ENCODE results near the gene PATZ1.

Gene PATZ1

DNA sequence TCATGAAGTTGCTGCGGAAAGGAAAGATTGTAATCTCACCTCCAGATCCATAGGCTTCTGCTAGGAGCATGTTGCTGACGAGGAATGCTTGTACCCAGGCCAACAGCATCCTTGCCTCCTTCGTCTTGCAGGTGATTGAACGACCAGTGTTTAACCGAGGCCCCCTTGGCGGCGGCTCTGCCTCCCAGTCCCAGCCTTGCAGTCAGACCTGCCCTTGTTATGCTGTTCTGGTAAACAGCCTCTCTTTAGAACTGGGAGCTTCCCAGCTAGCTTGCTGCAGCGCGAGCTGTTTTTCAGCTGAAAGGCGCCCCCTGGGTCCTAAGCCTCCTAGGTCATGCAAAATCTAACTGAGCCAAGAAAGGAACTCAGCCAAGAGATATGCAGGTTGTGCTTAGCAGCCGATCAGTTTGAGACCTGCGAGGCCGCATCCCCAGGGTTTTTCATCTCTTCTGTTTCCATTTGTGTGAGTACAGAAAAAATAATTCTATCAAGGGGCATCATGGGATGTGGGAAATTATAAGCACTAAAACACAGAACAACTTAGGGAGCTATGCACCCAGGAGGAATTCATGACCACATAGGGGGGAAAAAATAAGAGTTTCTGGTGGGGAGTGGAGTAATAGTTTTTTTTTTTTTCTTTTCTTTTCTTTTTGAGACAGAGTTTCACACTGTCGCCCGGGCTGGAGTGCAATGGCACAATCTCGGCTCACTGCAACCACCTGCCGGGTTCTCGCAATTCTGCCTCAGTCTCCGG is 53.7 kb downstream of the PATZ1 start, which contains the start of gene PIK3IP1 (continued):
- TF ChIP-seq, protein P1, sequence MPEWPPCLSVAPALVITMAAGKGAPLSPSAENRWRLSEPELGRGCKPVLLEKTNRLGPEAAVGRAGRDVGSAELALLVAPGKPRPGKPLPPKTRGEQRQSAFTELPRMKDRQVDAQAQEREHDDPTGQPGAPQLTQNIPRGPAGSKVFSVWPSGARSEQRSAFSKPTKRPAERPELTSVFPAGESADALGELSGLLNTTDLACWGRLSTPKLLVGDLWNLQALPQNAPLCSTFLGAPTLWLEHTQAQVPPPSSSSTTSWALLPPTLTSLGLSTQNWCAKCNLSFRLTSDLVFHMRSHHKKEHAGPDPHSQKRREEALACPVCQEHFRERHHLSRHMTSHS (tag by site-specific recombination; IDR thresholded peaks at IDR 0.05), result no peak
- no peak for TF ChIP-seq ZNF354C (tag by site-specific recombination; IDR thresholded peaks at IDR 0.05; ENCODE audit: borderline replicate concordance, low read depth)
- no peak for TF ChIP-seq BCL11B (tag by site-specific recombination; IDR thresholded peaks at IDR 0.05; ENCODE audit: low read depth)
- TF ChIP-seq, protein P2, sequence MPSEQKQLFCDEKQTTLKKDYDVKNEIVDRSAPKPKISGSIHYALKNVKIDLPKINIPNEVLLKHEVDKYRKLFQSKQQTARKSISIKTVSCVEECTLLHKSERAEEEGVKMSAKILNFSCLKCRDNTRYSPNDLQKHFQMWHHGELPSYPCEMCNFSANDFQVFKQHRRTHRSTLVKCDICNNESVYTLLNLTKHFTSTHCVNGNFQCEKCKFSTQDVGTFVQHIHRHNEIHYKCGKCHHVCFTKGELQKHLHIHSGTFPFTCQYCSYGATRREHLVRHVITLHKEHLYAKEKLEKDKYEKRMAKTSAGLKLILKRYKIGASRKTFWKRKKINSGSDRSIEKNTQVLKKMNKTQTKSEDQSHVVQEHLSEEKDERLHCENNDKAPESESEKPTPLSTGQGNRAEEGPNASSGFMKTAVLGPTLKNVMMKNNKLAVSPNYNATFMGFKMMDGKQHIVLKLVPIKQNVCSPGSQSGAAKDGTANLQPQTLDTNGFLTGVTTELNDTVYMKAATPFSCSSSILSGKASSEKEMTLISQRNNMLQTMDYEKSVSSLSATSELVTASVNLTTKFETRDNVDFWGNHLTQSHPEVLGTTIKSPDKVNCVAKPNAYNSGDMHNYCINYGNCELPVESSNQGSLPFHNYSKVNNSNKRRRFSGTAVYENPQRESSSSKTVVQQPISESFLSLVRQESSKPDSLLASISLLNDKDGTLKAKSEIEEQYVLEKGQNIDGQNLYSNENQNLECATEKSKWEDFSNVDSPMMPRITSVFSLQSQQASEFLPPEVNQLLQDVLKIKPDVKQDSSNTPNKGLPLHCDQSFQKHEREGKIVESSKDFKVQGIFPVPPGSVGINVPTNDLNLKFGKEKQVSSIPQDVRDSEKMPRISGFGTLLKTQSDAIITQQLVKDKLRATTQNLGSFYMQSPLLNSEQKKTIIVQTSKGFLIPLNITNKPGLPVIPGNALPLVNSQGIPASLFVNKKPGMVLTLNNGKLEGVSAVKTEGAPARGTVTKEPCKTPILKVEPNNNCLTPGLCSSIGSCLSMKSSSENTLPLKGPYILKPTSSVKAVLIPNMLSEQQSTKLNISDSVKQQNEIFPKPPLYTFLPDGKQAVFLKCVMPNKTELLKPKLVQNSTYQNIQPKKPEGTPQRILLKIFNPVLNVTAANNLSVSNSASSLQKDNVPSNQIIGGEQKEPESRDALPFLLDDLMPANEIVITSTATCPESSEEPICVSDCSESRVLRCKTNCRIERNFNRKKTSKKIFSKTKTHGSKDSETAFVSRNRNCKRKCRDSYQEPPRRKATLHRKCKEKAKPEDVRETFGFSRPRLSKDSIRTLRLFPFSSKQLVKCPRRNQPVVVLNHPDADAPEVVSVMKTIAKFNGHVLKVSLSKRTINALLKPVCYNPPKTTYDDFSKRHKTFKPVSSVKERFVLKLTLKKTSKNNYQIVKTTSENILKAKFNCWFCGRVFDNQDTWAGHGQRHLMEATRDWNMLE (tag by site-specific recombination; conservative IDR thresholded peaks at IDR 0.05; ENCODE audit: low read depth), result no peak
- TF ChIP-seq ZNF366 (tag by site-specific recombination; conservative IDR thresholded peaks at IDR 0.05), result no peak
- TF ChIP-seq SALL2 (tag by site-specific recombination; IDR thresholded peaks at IDR 0.05; ENCODE audit: borderline replicate concordance), result no peak
- peak; percentile 82 for TF ChIP-seq ZBTB20 (tag by site-specific recombination; IDR thresholded peaks at IDR 0.05)
- TF ChIP-seq ZNF274 (IDR thresholded peaks at IDR 0.05; ENCODE audit: low read length), result no peak
- TF ChIP-seq ZNF274 (tag by site-specific recombination; IDR thresholded peaks at IDR 0.05; ENCODE audit: borderline replicate concordance), result no peak
- TF ChIP-seq ZNF837 (tag by site-specific recombination; IDR thresholded peaks at IDR 0.05), result no peak
- TF ChIP-seq ZNF214 (tag by site-specific recombination; IDR thresholded peaks at IDR 0.05; ENCODE audit: borderline replicate concordance), result no peak
- TF ChIP-seq ZNF114 (tag by site-specific recombination; IDR thresholded peaks at IDR 0.05), result no peak
- TF ChIP-seq, protein P3, sequence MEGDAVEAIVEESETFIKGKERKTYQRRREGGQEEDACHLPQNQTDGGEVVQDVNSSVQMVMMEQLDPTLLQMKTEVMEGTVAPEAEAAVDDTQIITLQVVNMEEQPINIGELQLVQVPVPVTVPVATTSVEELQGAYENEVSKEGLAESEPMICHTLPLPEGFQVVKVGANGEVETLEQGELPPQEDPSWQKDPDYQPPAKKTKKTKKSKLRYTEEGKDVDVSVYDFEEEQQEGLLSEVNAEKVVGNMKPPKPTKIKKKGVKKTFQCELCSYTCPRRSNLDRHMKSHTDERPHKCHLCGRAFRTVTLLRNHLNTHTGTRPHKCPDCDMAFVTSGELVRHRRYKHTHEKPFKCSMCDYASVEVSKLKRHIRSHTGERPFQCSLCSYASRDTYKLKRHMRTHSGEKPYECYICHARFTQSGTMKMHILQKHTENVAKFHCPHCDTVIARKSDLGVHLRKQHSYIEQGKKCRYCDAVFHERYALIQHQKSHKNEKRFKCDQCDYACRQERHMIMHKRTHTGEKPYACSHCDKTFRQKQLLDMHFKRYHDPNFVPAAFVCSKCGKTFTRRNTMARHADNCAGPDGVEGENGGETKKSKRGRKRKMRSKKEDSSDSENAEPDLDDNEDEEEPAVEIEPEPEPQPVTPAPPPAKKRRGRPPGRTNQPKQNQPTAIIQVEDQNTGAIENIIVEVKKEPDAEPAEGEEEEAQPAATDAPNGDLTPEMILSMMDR (tag by site-specific recombination; IDR thresholded peaks at IDR 0.05), result peak; percentile 75
- TF ChIP-seq, protein P4, sequence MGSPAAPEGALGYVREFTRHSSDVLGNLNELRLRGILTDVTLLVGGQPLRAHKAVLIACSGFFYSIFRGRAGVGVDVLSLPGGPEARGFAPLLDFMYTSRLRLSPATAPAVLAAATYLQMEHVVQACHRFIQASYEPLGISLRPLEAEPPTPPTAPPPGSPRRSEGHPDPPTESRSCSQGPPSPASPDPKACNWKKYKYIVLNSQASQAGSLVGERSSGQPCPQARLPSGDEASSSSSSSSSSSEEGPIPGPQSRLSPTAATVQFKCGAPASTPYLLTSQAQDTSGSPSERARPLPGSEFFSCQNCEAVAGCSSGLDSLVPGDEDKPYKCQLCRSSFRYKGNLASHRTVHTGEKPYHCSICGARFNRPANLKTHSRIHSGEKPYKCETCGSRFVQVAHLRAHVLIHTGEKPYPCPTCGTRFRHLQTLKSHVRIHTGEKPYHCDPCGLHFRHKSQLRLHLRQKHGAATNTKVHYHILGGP (tag by site-specific recombination; IDR thresholded peaks at IDR 0.05), result no peak
- no peak for TF ChIP-seq WT1 (tag by site-specific recombination; IDR thresholded peaks at IDR 0.05)
- no peak for TF ChIP-seq ZNF571 (tag by site-specific recombination; IDR thresholded peaks at IDR 0.05)
- TF ChIP-seq, protein P5, sequence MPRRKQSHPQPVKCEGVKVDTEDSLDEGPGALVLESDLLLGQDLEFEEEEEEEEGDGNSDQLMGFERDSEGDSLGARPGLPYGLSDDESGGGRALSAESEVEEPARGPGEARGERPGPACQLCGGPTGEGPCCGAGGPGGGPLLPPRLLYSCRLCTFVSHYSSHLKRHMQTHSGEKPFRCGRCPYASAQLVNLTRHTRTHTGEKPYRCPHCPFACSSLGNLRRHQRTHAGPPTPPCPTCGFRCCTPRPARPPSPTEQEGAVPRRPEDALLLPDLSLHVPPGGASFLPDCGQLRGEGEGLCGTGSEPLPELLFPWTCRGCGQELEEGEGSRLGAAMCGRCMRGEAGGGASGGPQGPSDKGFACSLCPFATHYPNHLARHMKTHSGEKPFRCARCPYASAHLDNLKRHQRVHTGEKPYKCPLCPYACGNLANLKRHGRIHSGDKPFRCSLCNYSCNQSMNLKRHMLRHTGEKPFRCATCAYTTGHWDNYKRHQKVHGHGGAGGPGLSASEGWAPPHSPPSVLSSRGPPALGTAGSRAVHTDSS (tag by site-specific recombination; IDR thresholded peaks at IDR 0.05), result no peak
- TF ChIP-seq ZNF146 (tag by site-specific recombination; IDR thresholded peaks at IDR 0.05), result no peak
- TF ChIP-seq, protein P6, sequence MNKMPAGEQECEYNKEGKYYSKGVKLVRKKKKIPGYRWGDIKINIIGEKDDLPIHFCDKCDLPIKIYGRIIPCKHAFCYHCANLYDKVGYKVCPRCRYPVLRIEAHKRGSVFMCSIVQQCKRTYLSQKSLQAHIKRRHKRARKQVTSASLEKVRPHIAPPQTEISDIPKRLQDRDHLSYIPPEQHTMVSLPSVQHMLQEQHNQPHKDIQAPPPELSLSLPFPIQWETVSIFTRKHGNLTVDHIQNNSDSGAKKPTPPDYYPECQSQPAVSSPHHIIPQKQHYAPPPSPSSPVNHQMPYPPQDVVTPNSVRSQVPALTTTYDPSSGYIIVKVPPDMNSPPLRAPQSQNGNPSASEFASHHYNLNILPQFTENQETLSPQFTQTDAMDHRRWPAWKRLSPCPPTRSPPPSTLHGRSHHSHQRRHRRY (tag by site-specific recombination; IDR thresholded peaks at IDR 0.05), result no peak
- TF ChIP-seq ZBTB1 (tag by site-specific recombination; IDR thresholded peaks at IDR 0.05), result no peak
- TF ChIP-seq ZNF792 (tag by site-specific recombination; IDR thresholded peaks at IDR 0.05), result no peak
- TF ChIP-seq ZNF423 (tag by site-specific recombination; IDR thresholded peaks at IDR 0.05), result no peak
- no peak for TF ChIP-seq ZNF624 (tag by site-specific recombination; IDR thresholded peaks at IDR 0.05)
- TF ChIP-seq MZF1 (tag by site-specific recombination; IDR thresholded peaks at IDR 0.05; ENCODE audit: borderline replicate concordance), result no peak
- TF ChIP-seq, protein P7, sequence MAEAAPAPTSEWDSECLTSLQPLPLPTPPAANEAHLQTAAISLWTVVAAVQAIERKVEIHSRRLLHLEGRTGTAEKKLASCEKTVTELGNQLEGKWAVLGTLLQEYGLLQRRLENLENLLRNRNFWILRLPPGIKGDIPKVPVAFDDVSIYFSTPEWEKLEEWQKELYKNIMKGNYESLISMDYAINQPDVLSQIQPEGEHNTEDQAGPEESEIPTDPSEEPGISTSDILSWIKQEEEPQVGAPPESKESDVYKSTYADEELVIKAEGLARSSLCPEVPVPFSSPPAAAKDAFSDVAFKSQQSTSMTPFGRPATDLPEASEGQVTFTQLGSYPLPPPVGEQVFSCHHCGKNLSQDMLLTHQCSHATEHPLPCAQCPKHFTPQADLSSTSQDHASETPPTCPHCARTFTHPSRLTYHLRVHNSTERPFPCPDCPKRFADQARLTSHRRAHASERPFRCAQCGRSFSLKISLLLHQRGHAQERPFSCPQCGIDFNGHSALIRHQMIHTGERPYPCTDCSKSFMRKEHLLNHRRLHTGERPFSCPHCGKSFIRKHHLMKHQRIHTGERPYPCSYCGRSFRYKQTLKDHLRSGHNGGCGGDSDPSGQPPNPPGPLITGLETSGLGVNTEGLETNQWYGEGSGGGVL (tag by site-specific recombination; IDR thresholded peaks at IDR 0.05), result no peak
- TF ChIP-seq GLIS1 (tag by site-specific recombination; IDR thresholded peaks at IDR 0.05), result peak; percentile 53
